ENCODE measurements around the gene TYSND1. TPM values are rescaled to one million over a fixed set of nuclear protein-coding genes. Genes with fewer than 3 reads are reported as not detected.

TYSND1 gene
- total and polyA plus RNA-seq, 2 donors from 2014 or later: 12.9 to 13.8 TPM

GRCh38 chr10:70122742-70123141 is 23.8 kb downstream of the TYSND1 start:
- Histone ChIP-seq H3K4me3 (ENCODE audit: low read length in 3 of 3) (no peak overlapping the region), H3K27ac (ENCODE audit: low read depth in 2 of 2, low read length in 2 of 2) (no peak overlapping the region), H3K36me3 (ENCODE audit: control insufficient read depth in 2 of 3, insufficient read depth in 3 of 3, low read length in 3 of 3) (peaks cover 0 to 2% (median 0%) of the 10 kb centered on the region in 3 donors), H3K4me1 (ENCODE audit: control insufficient read depth in 2 of 3, insufficient read depth in 2 of 3, low read depth in 1 of 3, low read length in 3 of 3) (no peaks in the 10 kb centered on the region), H3K27me3 (ENCODE audit: control insufficient read depth, insufficient read depth, low read length) (no peaks in the 10 kb centered on the region), H3K9me3 (ENCODE audit: control insufficient read depth in 2 of 3, insufficient read depth in 1 of 3, low read length in 3 of 3) (no peaks in the 10 kb centered on the region), H3K9ac (ENCODE audit: low read length in 3 of 3) (no peak overlapping the region)
- FAIRE-seq: no peak
- TF ChIP-seq CTCF (IDR thresholded peaks at IDR 0.05; ENCODE audit: borderline replicate concordance, extremely low read depth, insufficient read depth): no peak
- DNase-seq: no peak
- intact Hi-C loops (cut with DNase I): no loop called here

DNA sequence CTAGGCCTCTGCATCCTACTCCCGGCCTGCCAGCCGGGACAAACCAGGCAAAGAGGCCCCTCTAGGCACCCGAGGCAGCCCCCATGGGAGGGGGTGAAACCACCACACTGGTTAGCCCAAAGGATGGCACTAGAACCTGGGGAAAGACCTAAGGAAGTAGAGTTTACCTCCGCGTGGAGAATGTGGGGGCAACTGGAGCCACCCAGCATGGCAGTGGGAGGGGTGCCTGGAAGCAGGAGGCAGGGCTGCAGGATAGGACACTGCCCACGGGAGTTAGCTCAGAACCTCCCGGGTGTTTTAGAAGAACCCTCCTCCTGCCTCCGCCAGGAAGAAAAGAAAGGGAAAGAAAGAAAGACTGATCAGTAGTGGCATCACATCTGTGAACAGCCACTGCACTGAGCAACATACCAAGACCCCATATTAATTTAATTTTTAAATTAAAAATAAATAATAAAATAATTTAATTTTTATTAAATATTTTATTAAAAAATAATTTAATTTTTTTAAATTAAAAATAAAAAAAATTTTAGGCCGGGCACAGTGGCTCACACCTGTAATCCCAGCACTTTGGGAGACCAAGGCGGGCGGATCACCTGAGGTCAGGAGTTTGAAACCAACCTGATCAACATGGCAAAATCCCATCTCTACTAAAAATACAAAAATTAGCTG is 25.1 kb downstream of the TYSND1 start:
- FAIRE-seq: no peak
- DNase-seq: no peak
- intact Hi-C loops (cut with DNase I): no loop called here
- Histone ChIP-seq H3K4me1 (ENCODE audit: control insufficient read depth in 2 of 3, insufficient read depth in 2 of 3, low read depth in 1 of 3, low read length in 3 of 3) (no peaks in the 10 kb centered on the region), H3K9ac (ENCODE audit: low read length in 3 of 3) (no peak overlapping the region), H3K4me3 (ENCODE audit: low read length in 3 of 3) (no peak overlapping the region), H3K27me3 (ENCODE audit: control insufficient read depth, insufficient read depth, low read length) (no peaks in the 10 kb centered on the region), H3K9me3 (ENCODE audit: control insufficient read depth in 2 of 3, insufficient read depth in 1 of 3, low read length in 3 of 3) (no peaks in the 10 kb centered on the region), H3K36me3 (ENCODE audit: control insufficient read depth in 2 of 3, insufficient read depth in 3 of 3, low read length in 3 of 3) (peaks cover 0 to 2% (median 0%) of the 10 kb centered on the region in 3 donors), H3K27ac (ENCODE audit: low read depth in 2 of 2, low read length in 2 of 2) (no peak overlapping the region)
- TF ChIP-seq CTCF (IDR thresholded peaks at IDR 0.05; ENCODE audit: borderline replicate concordance, extremely low read depth, insufficient read depth): no peak

- Histone ChIP-seq H3K4me3 (ENCODE audit: low read length in 3 of 3) (no peak overlapping the region), H3K9me3 (ENCODE audit: control insufficient read depth in 2 of 3, insufficient read depth in 1 of 3, low read length in 3 of 3) (no peaks in the 10 kb centered on the region), H3K9ac (ENCODE audit: low read length in 3 of 3) (no peak overlapping the region), H3K27me3 (ENCODE audit: control insufficient read depth, insufficient read depth, low read length) (no peaks in the 10 kb centered on the region), H3K36me3 (ENCODE audit: control insufficient read depth in 2 of 3, insufficient read depth in 3 of 3, low read length in 3 of 3) (peaks cover 0 to 2% (median 0%) of the 10 kb centered on the region in 3 donors), H3K27ac (ENCODE audit: low read depth in 2 of 2, low read length in 2 of 2) (no peak overlapping the region), H3K4me1 (ENCODE audit: control insufficient read depth in 2 of 3, insufficient read depth in 2 of 3, low read depth in 1 of 3, low read length in 3 of 3) (peaks cover 0 to 2% (median 0%) of the 10 kb centered on the region in 3 donors)
- FAIRE-seq: no peak
- TF ChIP-seq CTCF (IDR thresholded peaks at IDR 0.05; ENCODE audit: borderline replicate concordance, extremely low read depth, insufficient read depth): no peak
- DNase-seq: no peak
- intact Hi-C loops (cut with DNase I): no loop called here
Observed at GRCh38 chr10:70120417-70120816, 26.1 kb downstream of the TYSND1 start.
